Kidney epithelial cell (primary cell): ENCODE results near the gene KCNJ1. TPM values are rescaled to one million over a fixed set of nuclear protein-coding genes. Genes with fewer than 3 reads are reported as not detected.

ENCODE experiments used
- DNase-seq: peaks from one replicate; pipeline ENCODE4 v3.0.0-alpha.2; 2010; ENCODE audit warnings: low read depth
- H3K27me3 ChIP-seq: 2 replicates; pipeline ENCODE4 v1.6.0; 2011; ENCODE audit warnings: low read length; ENCODE audit not compliant: control insufficient read depth, insufficient read depth
- H3K36me3 ChIP-seq: 2 replicates; pipeline ENCODE4 v1.5.1; 2011; ENCODE audit warnings: low read length; ENCODE audit not compliant: control insufficient read depth, insufficient read depth
- H3K4me3 ChIP-seq: 2 replicates; pipeline ENCODE4 v1.5.1; 2011; ENCODE audit warnings: low read depth, mild to moderate bottlenecking, control low read depth, low read length
- total RNA-seq: library from RNA; depleted of rRNA; stranded (reverse); fragments of >200 nt; gene quantifications from 2 replicates; pipeline ENCODE4 v1.2.3, GENCODE V29; 2015
- TF ChIP-seq, protein P1 (sequence below): IDR thresholded peaks from 2 replicates; pipeline ENCODE4 v1.5.1; 2011; ENCODE audit warnings: mild to moderate bottlenecking, moderate library complexity, low read length, control low read depth, inconsistent platforms; ENCODE audit not compliant: insufficient read depth, poor library complexity, severe bottlenecking

Gene KCNJ1
- total RNA-seq, 1 donor from 2014 or later = not detected

DNA sequence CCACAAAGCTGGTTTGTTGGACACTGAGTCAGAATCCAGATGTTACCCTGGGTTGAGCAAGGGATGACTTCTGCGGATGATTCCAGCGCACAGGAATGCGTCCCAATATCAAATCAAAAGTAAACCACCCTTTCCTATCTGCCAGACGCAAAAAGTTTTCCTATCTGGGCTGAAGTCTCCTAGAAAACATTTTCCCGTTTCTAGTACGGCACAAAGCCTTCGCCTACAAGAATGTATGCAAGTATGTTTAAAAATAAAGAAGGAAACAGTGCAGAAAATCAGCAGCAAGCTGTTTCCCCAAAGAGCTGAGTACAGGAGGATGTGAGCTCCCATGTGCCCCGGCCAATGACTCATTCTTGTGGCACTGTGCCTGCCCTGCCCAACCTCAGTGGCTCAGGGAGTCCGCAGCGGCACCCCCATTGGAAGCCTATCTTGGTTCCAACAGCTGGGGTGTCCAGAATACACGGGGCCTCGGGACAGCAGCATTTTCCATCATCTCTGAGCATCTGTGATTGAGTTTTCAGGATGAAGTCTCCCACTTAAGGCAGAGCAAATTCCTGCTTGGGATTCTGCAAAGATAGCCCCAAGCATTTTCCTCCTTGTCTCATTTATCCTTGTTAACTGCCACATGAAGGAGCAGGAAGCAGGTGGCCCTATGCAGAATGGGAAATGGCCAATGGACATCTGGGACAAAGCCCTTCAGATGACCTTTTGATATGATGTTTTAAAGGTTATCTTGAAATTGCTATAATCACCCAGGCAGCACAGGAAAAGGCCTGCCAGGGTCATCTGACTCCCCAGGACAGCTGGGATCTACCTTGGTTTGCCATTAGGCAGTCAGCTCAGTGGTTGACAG, 41.5 kb upstream of the KCNJ1 start:
- Histone ChIP-seq H3K4me3 (no peak overlapping the region), H3K36me3 (no peaks in the 10 kb centered on the region), H3K27me3 (no peaks in the 10 kb centered on the region)
- DNase-seq = no peak
- TF ChIP-seq, protein P1, sequence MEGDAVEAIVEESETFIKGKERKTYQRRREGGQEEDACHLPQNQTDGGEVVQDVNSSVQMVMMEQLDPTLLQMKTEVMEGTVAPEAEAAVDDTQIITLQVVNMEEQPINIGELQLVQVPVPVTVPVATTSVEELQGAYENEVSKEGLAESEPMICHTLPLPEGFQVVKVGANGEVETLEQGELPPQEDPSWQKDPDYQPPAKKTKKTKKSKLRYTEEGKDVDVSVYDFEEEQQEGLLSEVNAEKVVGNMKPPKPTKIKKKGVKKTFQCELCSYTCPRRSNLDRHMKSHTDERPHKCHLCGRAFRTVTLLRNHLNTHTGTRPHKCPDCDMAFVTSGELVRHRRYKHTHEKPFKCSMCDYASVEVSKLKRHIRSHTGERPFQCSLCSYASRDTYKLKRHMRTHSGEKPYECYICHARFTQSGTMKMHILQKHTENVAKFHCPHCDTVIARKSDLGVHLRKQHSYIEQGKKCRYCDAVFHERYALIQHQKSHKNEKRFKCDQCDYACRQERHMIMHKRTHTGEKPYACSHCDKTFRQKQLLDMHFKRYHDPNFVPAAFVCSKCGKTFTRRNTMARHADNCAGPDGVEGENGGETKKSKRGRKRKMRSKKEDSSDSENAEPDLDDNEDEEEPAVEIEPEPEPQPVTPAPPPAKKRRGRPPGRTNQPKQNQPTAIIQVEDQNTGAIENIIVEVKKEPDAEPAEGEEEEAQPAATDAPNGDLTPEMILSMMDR = no peak

DNA sequence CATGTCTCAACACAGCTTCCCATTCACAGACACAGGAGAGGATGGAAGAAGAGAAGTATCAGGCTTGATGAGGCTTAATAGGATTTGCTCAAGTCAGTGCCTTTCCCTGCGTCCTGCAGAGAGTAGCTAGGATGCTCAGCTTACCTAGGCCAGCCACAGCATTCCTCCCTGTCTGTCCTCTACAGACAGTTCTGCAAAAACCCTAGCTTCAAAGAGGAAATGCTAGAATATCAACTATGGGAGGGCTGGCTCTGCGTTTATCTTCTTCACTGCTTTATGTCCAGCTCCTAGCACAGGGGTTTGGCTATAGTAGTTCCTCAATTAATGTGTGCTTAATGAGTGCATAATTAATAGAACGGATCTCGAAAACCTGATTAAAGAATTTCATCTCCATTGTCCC, 40.5 kb upstream of the KCNJ1 start:
- no peak for DNase-seq
- Histone ChIP-seq H3K4me3 (no peak overlapping the region), H3K27me3 (no peaks in the 10 kb centered on the region), H3K36me3 (no peaks in the 10 kb centered on the region)
- TF ChIP-seq, protein P1 = no peak

DNA sequence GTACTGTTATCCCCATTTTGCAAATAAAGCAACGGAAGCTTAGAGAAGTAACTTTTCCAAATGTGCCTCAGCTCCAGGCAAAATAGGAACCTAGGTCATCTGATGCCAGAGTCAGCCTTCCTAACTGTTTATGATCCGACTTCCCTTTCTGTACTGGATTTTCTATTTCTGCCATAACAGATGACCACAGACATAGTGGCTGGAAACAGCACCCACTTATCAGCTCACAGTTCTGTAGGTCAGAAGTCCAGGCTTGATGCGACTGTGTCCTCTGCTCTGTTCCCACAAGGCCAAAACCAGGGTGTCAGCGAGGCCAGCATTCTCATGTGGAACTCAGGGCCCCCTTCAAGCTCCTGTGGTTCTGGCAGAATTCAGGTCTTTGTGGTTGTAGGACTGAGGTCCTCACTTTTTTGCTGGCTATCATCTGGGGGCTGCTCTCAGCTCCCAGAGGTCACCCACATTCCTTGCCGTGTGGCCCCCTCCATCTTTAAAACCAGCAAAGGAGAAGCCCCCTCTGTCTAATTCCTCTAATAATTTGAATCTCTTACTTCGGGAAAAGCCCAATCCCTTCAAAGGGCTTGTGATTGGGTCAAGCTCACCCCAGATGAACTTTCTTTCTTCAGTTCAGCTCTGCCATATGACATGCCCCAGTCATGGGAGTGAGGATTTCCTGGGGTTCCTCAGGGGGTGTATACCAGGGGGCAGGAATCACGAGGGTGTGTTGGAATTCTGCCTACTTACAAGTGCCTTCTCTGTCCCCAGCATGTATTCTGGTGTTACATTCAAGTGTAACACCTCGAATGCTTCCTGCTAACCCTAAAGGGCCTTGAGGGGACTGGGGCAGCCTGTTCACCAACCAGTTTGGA, 39.3 kb upstream of the KCNJ1 start:
- Histone ChIP-seq H3K36me3 (no peaks in the 10 kb centered on the region), H3K4me3 (no peak overlapping the region), H3K27me3 (no peaks in the 10 kb centered on the region)
- no peak for DNase-seq
- TF ChIP-seq, protein P1 = no peak

DNA sequence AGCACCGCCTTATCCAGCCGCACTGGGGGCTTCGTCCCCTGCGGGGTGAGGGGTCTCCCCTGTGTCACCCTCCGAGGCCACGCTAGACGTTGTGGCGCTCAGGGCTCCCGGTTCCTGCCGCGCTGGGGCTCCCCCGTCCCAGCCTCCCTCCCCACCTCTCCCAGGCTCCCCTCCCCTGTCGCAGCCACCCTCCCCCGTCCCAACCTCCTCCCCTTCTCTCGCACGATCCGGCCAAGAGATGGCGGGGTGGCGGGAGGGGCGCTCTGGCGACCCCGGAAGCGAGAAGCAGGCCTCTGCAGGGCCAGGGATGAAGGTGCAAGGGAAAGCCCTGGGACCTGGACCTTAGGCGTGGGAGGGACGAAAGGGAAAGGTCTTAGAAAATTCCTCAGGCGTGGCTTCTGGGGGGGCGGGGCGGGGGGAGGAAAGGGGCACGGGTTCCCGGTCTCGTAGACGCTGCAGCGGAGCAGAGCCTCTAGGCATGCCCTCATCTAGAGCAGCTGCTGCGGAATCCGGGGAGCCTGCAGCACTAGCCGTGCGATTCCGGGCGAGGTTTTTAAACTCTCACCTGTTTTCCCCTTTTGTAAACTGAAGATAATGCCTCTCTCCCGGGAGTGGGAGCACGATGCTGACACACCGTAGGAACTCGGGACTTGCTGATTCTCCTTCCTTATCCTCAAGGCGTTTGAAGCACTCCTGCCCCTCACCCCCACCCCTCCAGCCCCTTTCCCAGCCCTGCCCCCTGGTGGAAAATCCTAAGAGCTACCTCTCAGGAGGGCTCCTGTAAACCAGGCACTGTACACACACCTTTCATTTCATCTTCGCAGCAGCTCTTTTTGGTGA, 38.5 kb upstream of the KCNJ1 start:
- TF ChIP-seq, protein P1 = peak; percentile 72
- H3K27me3 ChIP-seq = no peaks in the 10 kb centered on the region
- peak overlapping the region; percentile 48 for H3K4me3 ChIP-seq
- H3K36me3 ChIP-seq = no peaks in the 10 kb centered on the region
- no peak for DNase-seq

DNA sequence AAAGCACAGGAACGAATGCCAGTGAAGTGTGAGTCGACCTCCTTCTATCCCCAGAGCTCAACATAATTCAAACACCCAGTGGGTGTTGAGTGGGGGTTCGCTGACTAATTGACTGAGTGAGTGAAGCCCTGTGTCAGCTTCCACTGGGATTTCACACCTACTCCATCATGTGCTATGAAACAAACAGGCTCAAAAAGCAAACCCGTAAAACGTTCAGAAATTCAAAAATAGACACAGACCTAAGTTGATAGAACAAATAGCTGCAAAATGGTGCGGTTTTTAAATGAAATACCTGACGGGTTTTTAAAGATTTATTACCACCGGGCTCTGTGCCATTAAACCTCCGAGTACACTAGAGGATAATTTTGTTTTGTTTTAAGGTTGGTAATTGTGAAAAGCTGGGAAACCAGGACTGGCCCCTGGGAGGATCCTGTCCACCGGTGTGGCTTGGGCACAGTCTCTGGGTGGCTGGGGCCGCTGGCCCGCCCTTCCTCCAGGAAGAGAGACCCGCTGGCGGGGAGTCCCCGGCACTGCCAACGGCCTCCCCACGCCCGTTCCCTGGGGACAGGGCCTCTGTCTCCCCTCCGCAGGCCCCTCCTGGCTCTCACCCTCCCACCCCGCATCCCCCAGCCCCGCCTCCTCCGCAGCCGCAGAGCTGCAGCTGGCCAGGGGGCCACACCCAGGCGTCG, 37.7 kb upstream of the KCNJ1 start:
- peak overlapping the region; percentile 48 for H3K4me3 ChIP-seq

More for the DNA sequence above, 37.7 kb upstream of the KCNJ1 start:
- TF ChIP-seq, protein P1 = no peak
- no peaks in the 10 kb centered on the region for H3K27me3 ChIP-seq
- H3K36me3 ChIP-seq = no peaks in the 10 kb centered on the region
- no peak for DNase-seq
